Effector memory CD4-positive, alpha-beta T cell (primary cell): ENCODE measurements around the gene GVQW3.
"Not testable (repeated sequence)": the region's sequence is repeated elsewhere in the genome, so short reads cannot be mapped to it uniquely, and the experiment has no call there.

Experiments used
- DNase-seq, 3 donors: peaks; one replicate each; pipeline ENCODE4 v3.0.0-alpha.2; 2020
- H3K27ac ChIP-seq: 2 replicates; pipeline ENCODE4 v1.7.0; 2013; ENCODE audit warnings: mild to moderate bottlenecking, low read length, moderate library complexity; ENCODE audit not compliant: insufficient read depth, poor library complexity, severe bottlenecking
- H3K27me3 ChIP-seq: replicated peaks from 2 replicates; pipeline ENCODE4 v1.7.0; 2013; ENCODE audit warnings: mild to moderate bottlenecking, low read length; ENCODE audit not compliant: insufficient read depth, control insufficient read depth, poor library complexity, severe bottlenecking
- H3K36me3 ChIP-seq: 2 replicates; pipeline ENCODE4 v1.7.0; 2013; ENCODE audit warnings: mild to moderate bottlenecking, low read length, moderate library complexity; ENCODE audit not compliant: control insufficient read depth, insufficient read depth
- H3K4me1 ChIP-seq: 2 replicates; pipeline ENCODE4 v1.7.0; 2013; ENCODE audit warnings: low read length, mild to moderate bottlenecking; ENCODE audit not compliant: control insufficient read depth, insufficient read depth, poor library complexity, severe bottlenecking
- H3K4me3 ChIP-seq: 2 replicates; pipeline ENCODE4 v1.7.0; 2013; ENCODE audit warnings: low read length, low read depth, mild to moderate bottlenecking; ENCODE audit not compliant: insufficient read depth, poor library complexity, severe bottlenecking
- H3K9me3 ChIP-seq: 2 replicates; pipeline ENCODE4 v1.7.0; 2013; ENCODE audit warnings: mild to moderate bottlenecking, low read length, moderate library complexity; ENCODE audit not compliant: control insufficient read depth

The GVQW3 gene

GRCh38 chr11:76401484-76401883 is 20.4 kb downstream of the GVQW3 start:
- not testable (repeated sequence) for H3K4me1 ChIP-seq, H3K27ac ChIP-seq, H3K27me3 ChIP-seq, DNase-seq, H3K4me3 ChIP-seq, H3K9me3 ChIP-seq, H3K36me3 ChIP-seq

GRCh38 chr11:76406359-76406758 is 25.2 kb downstream of the GVQW3 start:
- Histone ChIP-seq H3K9me3 (no peaks in the 10 kb centered on the region), H3K27ac (no peak overlapping the region), H3K36me3 (no peaks in the 10 kb centered on the region), H3K4me3 (no peak overlapping the region), H3K27me3 (no peaks in the 10 kb centered on the region), H3K4me1 (no peaks in the 10 kb centered on the region)
- DNase-seq, result no peak

DNA sequence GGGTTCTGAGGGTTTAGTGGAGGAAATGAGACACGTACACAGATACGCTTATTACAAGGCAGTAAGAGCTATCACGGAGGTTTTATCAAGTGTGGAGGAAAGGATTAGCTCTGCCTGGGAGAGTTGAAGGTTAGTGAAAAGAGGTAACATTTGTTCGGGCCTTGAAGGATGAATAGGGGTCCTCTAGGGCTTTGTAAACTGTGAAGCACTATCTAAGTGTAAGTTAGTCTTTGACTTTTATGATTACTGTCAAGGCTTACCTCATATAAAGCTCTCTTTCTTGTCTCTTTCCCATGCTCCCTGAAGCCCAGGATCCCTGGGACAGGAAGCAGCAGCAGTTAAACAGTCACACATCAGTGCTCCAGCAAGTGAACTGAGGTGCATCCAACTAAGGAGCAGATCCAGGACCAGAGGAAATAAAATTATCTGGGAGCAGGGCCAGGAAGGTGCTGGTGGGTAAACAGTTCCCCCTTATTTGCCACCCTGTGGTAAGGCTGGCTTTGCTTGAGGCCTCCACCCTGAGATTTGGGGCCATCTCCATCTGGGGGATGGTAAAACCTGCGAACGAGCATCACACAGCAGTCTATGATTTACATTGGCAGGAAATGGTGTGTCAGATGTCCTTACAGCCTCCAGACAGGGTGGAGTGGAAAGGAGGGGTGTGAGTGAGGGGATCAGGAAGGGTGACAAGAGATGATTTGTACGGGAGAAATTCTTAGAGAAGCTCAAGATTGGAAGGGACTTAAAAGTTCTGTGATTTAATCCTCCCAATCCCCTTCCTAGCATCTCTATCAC is 27.2 kb downstream of the GVQW3 start:
- Histone ChIP-seq H3K4me3 (no peak overlapping the region), H3K27me3 (no peaks in the 10 kb centered on the region), H3K36me3 (no peaks in the 10 kb centered on the region), H3K4me1 (no peaks in the 10 kb centered on the region), H3K27ac (no peak overlapping the region), H3K9me3 (no peaks in the 10 kb centered on the region)
- no peak for DNase-seq

DNA sequence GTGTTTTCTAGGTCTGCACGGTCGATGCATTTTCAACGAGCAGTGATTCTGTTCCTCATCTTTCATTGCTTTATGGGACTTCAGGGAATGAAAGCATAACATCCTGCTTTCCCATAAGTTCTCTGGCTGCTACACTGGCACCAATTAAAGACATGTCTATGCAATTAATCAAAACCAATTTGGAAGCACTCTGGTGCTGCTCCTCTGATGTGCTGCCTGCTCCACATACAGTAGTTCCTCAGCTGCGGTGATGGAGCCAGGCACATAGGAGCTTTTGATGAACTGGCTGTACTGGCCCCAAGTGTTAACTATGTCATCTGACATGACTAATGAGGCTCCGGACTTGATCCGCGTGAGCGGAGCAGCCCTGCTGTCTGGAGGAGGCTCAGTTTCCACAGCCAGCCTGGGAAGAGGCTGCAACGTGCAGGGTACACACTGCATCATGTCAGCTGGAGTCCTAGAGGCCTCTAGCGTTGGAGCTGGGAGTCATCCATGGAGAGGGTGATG is 29.8 kb downstream of the GVQW3 start:
- no peak overlapping the region for H3K4me3 ChIP-seq
- no peaks in the 10 kb centered on the region for H3K9me3 ChIP-seq
- no peaks in the 10 kb centered on the region for H3K36me3 ChIP-seq
- no peaks in the 10 kb centered on the region for H3K27me3 ChIP-seq
- no peak for DNase-seq
- H3K27ac ChIP-seq, result no peak overlapping the region
- no peaks in the 10 kb centered on the region for H3K4me1 ChIP-seq

DNA sequence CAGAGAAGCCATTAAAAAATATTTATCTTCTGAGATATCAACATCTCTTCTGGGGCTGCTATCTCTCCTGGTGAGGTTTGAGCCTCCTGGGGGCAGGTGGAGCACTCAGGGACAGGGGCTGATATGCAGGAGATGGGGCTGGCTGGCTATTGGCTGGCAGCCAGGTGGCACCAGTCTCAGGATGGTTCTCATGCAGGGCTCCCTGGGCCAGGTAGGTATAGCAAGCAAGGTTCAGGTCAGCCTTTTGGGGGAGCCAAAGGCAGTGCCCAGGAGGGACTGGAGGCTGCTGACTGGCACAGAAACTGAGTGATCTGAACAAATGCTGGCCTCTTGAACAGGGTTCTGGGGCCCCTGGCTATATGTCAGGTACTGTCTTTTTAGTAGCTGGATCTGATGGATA is 34.0 kb downstream of the GVQW3 start:
- Histone ChIP-seq H3K9me3 (no peaks in the 10 kb centered on the region), H3K4me1 (no peaks in the 10 kb centered on the region), H3K4me3 (no peak overlapping the region), H3K27me3 (no peaks in the 10 kb centered on the region), H3K27ac (no peak overlapping the region), H3K36me3 (no peaks in the 10 kb centered on the region)
- no peak for DNase-seq

GRCh38 chr11:76419896-76420295 is 38.8 kb downstream of the GVQW3 start:
- Histone ChIP-seq H3K27ac (no peak overlapping the region), H3K27me3 (no peaks in the 10 kb centered on the region), H3K4me3 (no peak overlapping the region), H3K9me3 (no peaks in the 10 kb centered on the region), H3K4me1 (no peaks in the 10 kb centered on the region), H3K36me3 (no peaks in the 10 kb centered on the region)
- no peak for DNase-seq

DNA sequence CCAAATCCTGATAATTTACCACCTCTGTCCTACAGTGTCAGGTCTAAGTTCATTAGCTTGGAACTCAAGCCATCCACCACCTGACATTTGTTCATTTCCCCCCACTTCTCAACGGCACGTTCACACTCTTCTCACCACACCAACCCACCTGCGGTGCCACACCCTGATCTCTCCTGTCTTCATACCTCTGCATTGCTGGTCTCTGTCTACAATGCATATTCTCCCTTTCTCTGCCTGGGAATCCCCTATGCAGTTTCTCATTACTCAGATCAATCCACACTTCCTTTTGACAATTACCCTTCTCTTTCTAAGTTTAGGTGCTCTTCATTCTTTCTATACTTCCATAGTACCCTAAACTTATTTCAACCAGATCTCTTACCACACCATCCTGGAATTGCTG is 43.3 kb downstream of the GVQW3 start:
- no peak overlapping the region for H3K27ac ChIP-seq
- no peaks in the 10 kb centered on the region for H3K4me1 ChIP-seq
- no peaks in the 10 kb centered on the region for H3K36me3 ChIP-seq
- no peaks in the 10 kb centered on the region for H3K27me3 ChIP-seq
- DNase-seq, result no peak
- no peaks in the 10 kb centered on the region for H3K9me3 ChIP-seq
- no peak overlapping the region for H3K4me3 ChIP-seq

- no peaks in the 10 kb centered on the region for H3K27me3 ChIP-seq
- H3K27ac ChIP-seq, result no peak overlapping the region
- no peak for DNase-seq
- H3K4me1 ChIP-seq, result no peaks in the 10 kb centered on the region
- no peaks in the 10 kb centered on the region for H3K9me3 ChIP-seq
- H3K4me3 ChIP-seq, result no peak overlapping the region
- no peaks in the 10 kb centered on the region for H3K36me3 ChIP-seq
Measured at GRCh38 chr11:76424891-76425290, 43.8 kb downstream of the GVQW3 start.

GRCh38 chr11:76426660-76427059 is 45.5 kb downstream of the GVQW3 start:
- Histone ChIP-seq H3K4me1 (no peaks in the 10 kb centered on the region), H3K27ac (no peak overlapping the region), H3K4me3 (no peak overlapping the region), H3K9me3 (no peaks in the 10 kb centered on the region), H3K36me3 (no peaks in the 10 kb centered on the region), H3K27me3 (no peaks in the 10 kb centered on the region)
- no peak for DNase-seq

DNA sequence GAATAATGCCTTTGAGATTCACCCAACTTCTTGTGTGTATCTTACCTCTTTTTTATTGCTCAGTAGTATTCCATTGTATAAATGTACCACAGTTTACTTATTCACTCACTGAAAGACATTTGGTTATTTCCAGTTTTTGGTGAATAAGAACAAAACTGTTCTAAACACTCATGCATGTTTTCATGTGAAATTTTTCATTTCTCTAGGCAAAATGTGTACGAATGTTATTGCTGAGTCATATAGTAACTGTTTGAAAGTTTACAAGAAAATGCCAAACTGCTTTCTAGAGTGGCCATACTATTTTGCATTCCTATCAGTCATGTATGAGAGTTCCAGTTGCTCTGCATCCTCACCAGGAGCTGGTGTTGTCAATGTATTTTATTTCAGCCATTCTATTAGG is 54.9 kb downstream of the GVQW3 start:
- H3K4me3 ChIP-seq, result no peak overlapping the region
- H3K36me3 ChIP-seq, result no peaks in the 10 kb centered on the region
- H3K27ac ChIP-seq, result no peak overlapping the region
- H3K27me3 ChIP-seq, result peaks cover 3% of the 10 kb centered on the region
- DNase-seq, result no peak
- no peaks in the 10 kb centered on the region for H3K4me1 ChIP-seq
- H3K9me3 ChIP-seq, result no peaks in the 10 kb centered on the region
